Calu3 (cell line): ENCODE data around the gene CRYBA2. TPM values are rescaled to one million over a fixed set of nuclear protein-coding genes. Genes with fewer than 3 reads are reported as not detected.

Experiments used
- BruUV-seq: library from RNA; stranded (reverse); fragments of 400-500 nt; replicated peaks from 2 replicates; lab custom pipeline; 2021; lab: Mats Ljungman, UMichigan
- CTCF ChIA-PET: fragments of 300-600 bp; sonication (Branson Sonifier 250); formaldehyde crosslinking; loops from one replicate; lab custom pipeline; 2022; ENCODE audit warnings: antibody characterized with exemption; lab: Charles Lee
- DNase-seq: peaks from one replicate; pipeline ENCODE4 v3.0.0; 2022
- H3K27ac Mint-ChIP-seq: one replicate; pipeline ENCODE4 v1.8.0; 2022; ENCODE audit warnings: mixed read lengths; ENCODE audit not compliant: unreplicated experiment
- H3K27me3 Mint-ChIP-seq: one replicate; pipeline ENCODE4 v1.8.0; 2022; ENCODE audit warnings: mixed read lengths; ENCODE audit not compliant: unreplicated experiment
- H3K36me3 Mint-ChIP-seq: one replicate; pipeline ENCODE4 v1.8.0; 2022; ENCODE audit warnings: mild to moderate bottlenecking, moderate library complexity, mixed read lengths; ENCODE audit not compliant: insufficient read depth, unreplicated experiment
- H3K4me1 Mint-ChIP-seq: one replicate; pipeline ENCODE4 v1.8.0; 2022; ENCODE audit warnings: mild to moderate bottlenecking, low read depth, mixed read lengths; ENCODE audit not compliant: unreplicated experiment
- H3K4me3 Mint-ChIP-seq: one replicate; pipeline ENCODE4 v1.8.0; 2022; ENCODE audit warnings: mild to moderate bottlenecking, low read depth, moderate library complexity, mixed read lengths; ENCODE audit not compliant: unreplicated experiment
- H3K9me3 Mint-ChIP-seq: one replicate; pipeline ENCODE4 v1.8.0; 2022; ENCODE audit warnings: low read depth, mixed read lengths; ENCODE audit not compliant: unreplicated experiment
- intact Hi-C: fragments of 100-400 bp; cut with micrococcal nuclease; formaldehyde crosslinking; loops from one replicate; pipeline ENCODE4 v1.10.0; 2022; ENCODE audit not compliant: unreplicated experiment
- total RNA-seq: library from RNA; stranded (reverse); gene quantifications from 2 replicates; pipeline ENCODE4 v1.2.3, GENCODE V29; 2022
- TF ChIP-seq, protein P1 (sequence below): fragments of 200-600 bp; IDR thresholded peaks from one replicate; pipeline ENCODE4 v1.8.0; 2022; ENCODE audit warnings: antibody characterized with exemption; ENCODE audit not compliant: unreplicated experiment

The CRYBA2 gene
- total RNA-seq, 1 experiment from 2014 or later, result not detected

DNA sequence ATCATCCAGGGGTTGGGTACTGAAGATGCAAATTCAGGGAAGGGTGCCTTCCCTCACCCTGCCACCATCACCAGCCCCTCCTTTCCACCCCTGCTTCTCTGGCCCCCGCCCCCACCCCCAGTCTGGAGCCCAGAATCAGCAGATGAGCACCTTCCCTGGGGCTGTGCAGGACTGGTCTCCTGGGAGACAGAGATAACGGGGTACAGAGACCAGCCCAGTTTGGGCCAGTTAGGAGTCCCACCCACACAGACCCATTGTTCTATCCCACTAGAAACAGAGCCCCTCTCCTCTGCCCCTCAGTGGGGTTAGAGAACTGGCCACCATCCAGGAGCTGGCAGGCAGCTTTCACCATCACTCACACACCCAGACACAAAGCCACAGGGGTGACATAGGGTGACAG, 4.5 kb upstream of the CRYBA2 start:
- CTCF ChIA-PET, result no interaction called here
- H3K27ac Mint-ChIP-seq, result no peak overlapping the region
- no TSS peak for BruUV-seq
- H3K36me3 Mint-ChIP-seq, result peaks cover 18% of the 10 kb centered on the region
- no peaks in the 10 kb centered on the region for H3K9me3 Mint-ChIP-seq
- H3K4me3 Mint-ChIP-seq, result no peak overlapping the region
- H3K27me3 Mint-ChIP-seq, result peaks cover 72% of the 10 kb centered on the region
- TF ChIP-seq, protein P1, sequence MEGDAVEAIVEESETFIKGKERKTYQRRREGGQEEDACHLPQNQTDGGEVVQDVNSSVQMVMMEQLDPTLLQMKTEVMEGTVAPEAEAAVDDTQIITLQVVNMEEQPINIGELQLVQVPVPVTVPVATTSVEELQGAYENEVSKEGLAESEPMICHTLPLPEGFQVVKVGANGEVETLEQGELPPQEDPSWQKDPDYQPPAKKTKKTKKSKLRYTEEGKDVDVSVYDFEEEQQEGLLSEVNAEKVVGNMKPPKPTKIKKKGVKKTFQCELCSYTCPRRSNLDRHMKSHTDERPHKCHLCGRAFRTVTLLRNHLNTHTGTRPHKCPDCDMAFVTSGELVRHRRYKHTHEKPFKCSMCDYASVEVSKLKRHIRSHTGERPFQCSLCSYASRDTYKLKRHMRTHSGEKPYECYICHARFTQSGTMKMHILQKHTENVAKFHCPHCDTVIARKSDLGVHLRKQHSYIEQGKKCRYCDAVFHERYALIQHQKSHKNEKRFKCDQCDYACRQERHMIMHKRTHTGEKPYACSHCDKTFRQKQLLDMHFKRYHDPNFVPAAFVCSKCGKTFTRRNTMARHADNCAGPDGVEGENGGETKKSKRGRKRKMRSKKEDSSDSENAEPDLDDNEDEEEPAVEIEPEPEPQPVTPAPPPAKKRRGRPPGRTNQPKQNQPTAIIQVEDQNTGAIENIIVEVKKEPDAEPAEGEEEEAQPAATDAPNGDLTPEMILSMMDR, result no peak
- intact Hi-C loops, result no loop called here
- DNase-seq, result no peak
- H3K4me1 Mint-ChIP-seq, result peaks cover 33% of the 10 kb centered on the region

DNA sequence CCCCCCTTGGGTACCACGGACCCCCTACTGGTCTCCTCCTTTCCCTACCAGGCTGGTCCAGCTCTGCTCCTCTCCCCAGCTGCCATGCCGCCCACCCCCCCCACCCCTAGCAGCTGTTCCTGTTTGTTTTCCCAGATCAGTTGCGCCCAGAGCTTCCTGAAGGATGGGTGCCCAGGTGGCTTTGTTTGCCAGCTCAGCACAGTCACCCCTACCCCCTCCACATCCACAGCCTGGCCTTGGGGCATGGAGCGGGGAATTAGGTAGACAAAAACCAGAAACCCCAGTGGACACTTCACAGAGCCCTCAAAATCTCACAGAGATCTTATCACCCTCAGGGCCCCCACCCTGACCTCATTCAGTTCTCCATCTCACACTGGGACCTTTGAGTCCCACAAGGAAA, 3.7 kb upstream of the CRYBA2 start:
- CTCF ChIA-PET, result interaction anchor here (0.9 to 1.8 kb wide), 3 partner anchors 17 to 157 kb away, joined by 4 to 8 read pairs (median 5); no protein-coding TSS in a partner anchor
- H3K27me3 Mint-ChIP-seq, result peaks cover 78% of the 10 kb centered on the region
- H3K9me3 Mint-ChIP-seq, result no peaks in the 10 kb centered on the region
- no peak overlapping the region for H3K27ac Mint-ChIP-seq
- no TSS peak for BruUV-seq
- peaks cover 28% of the 10 kb centered on the region for H3K4me1 Mint-ChIP-seq
- TF ChIP-seq, protein P1, result no peak
- no peak for DNase-seq
- H3K36me3 Mint-ChIP-seq, result peaks cover 10% of the 10 kb centered on the region
- H3K4me3 Mint-ChIP-seq, result peak overlapping the region; percentile 71
- intact Hi-C loops, result no loop called here

DNA sequence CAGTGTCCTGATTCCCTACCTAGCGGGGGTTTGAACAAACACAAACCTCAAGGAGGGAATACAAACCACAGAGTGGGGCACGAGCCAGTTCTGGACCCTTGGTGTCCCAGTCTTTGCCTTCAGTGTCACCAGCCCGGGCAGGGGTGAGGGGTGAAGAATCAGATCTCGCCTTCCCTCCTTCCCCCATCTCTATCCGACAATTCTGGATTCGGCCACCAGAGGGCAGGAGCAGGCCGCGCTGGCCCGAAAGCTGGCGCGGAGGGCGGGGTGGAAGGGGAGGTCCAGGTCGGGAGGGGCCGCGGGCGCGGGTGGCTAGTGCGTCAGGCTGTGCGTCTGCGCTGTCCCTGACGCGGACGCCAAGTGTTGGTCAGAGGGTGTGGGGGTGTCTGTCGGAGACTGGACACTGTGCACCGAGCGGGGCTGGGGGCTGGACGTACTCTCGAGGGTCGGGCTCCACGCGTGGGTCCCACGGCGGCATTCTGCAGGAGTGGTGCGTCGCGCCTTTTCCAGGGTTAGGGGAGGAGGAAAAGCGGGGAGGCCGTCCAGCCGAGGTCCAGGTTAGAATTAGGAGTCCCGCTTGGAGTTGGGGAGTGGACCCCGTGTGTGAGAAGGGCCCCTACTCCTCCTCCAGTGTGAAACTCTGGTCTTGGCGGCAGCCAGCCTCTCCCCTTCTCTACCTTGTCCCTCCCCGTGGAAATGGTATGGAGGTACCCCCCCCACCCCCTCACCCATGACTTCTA, 2.9 kb upstream of the CRYBA2 start:
- no TSS peak for BruUV-seq
- H3K9me3 Mint-ChIP-seq, result no peaks in the 10 kb centered on the region
- peak overlapping the region; percentile 71 for H3K4me3 Mint-ChIP-seq
- H3K27me3 Mint-ChIP-seq, result peaks cover 85% of the 10 kb centered on the region
- CTCF ChIA-PET, result interaction anchor here (0.9 to 1.8 kb wide), 7 partner anchors 14 to 158 kb away, joined by 3 to 8 read pairs (median 4); no protein-coding TSS in a partner anchor
- H3K27ac Mint-ChIP-seq, result peak overlapping the region; percentile 62
- intact Hi-C loops, result no loop called here
- TF ChIP-seq, protein P1, result peak; percentile 94
- peak; percentile 94 for DNase-seq
- H3K36me3 Mint-ChIP-seq, result peaks cover 5% of the 10 kb centered on the region
- H3K4me1 Mint-ChIP-seq, result peaks cover 28% of the 10 kb centered on the region

DNA sequence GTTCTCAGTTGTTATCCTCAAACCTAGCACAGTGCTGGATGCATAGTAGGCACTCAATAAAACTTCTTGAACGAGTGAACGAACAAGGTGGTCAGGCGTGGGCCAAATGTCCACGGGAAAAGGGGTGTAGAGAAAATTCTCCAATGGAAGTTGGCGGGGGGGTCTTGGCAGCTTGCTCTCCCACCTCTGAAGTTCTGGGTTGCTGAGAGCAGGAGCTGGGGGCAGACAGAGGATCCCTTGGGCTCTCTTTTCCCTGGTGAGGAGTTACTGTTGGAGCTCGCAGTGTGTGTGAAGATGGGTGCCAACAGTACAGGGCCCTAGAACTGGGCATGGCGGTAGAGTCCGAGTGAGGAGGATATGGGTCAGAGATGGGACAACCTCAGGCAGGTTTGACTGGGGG, 2.3 kb upstream of the CRYBA2 start:
- TF ChIP-seq, protein P1, result no peak
- intact Hi-C loops, result no loop called here
- CTCF ChIA-PET, result interaction anchor here (1.0 to 1.8 kb wide), 5 partner anchors 15 to 132 kb away, joined by 3 to 5 read pairs (median 4); no protein-coding TSS in a partner anchor
- BruUV-seq, result no TSS peak
- peak overlapping the region; percentile 62 for H3K27ac Mint-ChIP-seq
- peaks cover 5% of the 10 kb centered on the region for H3K36me3 Mint-ChIP-seq
- peak overlapping the region; percentile 71 for H3K4me3 Mint-ChIP-seq
- peaks cover 91% of the 10 kb centered on the region for H3K27me3 Mint-ChIP-seq
- no peak for DNase-seq
- no peaks in the 10 kb centered on the region for H3K9me3 Mint-ChIP-seq
- H3K4me1 Mint-ChIP-seq, result peaks cover 28% of the 10 kb centered on the region
